NCI-H748 (cell line): ENCODE results near the gene ZNF444.
"Not testable (repeated sequence)": the region's sequence is repeated elsewhere in the genome, so short reads cannot be mapped to it uniquely, and the experiment has no call there.

Source experiments
- DNase-seq: peaks from one replicate; lab custom pipeline; 2025; ENCODE audit not compliant: unreplicated experiment; lab: John Stamatoyannopoulos, UW

The ZNF444 gene

DNA sequence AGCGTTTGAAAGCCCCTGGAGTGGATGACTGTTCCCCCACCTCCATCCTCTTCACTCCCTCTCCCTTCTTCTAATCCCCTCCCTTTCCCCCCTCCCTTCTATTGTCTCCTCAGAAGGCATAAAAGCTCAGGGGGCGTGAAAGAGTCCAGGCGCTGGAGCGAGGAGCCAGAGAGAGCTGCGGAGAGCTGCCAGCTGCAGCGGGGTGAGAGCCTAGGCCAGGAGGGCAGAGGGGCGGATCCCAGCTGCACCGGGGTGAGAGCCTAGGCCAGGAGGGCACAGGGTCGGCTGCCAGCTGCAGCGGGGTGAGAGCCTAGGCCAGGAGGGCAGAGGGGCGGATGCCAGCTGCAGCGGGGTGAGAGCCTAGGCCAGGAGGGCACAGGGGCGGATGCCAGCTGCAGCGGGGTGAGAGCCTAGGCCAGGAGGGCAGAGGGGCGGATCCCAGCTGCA, 34.8 kb downstream of the ZNF444 start, which contains the start of gene GALP:
Gene GALP (plus strand): TSS at position 148 of the 447 bp plus-strand sequence. CDS start 1,101 bp downstream, outside the sequence.
- DNase-seq: not testable (repeated sequence)

DNA sequence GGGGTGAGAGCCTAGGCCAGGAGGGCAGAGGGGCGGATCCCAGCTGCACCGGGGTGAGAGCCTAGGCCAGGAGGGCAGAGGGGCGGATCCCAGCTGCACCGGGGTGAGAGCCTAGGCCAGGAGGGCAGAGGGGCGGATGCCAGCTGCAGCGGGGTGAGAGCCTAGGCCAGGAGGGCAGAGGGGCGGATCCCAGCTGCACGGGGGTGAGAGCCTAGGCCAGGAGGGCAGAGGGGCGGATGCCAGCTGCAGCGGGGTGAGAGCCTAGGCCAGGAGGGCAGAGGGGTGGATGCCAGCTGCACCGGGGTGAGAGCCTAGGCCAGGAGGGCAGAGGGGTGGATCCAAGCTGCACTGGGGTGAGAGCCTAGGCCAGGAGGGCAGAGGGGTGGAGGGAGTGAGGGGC, 35.2 kb downstream of the ZNF444 start:
- DNase-seq: not testable (repeated sequence)

DNA sequence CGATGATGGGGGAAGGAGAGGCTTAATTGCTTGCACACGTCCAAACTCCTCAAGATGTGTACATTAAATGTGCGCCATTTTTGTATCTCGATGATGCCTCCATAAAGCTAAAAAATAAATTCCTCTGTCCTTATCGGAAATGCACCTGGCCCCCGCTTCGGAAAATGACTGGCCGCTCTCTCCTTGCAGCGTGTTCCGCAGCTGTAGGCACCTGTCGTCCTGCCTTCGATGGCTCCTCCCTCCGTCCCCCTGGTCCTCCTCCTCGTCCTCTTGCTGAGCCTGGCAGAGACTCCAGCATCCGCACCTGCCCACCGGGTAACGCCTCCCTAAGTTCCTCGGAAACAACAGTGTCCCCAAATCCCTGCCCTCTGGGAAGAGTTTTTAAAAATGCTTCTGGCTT, 35.8 kb downstream of the ZNF444 start:
- no peak for DNase-seq

DNA sequence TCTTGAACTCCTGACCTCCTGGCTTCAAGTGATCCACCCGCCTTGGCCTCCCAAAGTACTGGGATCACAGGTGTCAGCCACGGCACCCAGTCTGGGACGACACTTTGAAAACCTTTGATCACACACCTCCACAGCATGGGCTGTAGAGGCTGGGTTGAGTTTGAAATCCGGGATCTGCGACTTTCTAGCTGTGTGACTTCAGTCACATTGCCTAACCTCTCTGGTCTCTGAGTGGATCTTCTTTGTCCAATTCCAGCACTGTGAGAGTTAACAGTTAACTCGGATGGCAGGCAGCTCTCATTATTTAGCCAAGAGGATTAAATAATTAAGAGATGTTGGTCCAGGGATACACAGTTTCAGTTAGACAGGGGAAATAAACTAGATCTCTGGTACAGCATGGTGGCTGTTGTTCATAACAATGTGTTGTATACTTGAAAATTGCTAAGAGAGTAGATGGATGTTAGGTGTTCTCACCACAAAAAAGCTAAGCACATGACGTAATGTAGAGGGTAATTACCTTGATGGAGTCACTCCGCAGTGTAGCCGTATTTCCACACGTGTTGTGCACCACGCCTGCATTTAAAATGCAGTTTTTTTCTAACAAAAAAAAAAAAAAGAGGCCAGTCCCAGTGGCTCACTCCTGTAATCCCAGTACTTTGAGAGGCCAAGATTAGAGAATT, 36.6 kb downstream of the ZNF444 start:
- peak; percentile 26 for DNase-seq

DNA sequence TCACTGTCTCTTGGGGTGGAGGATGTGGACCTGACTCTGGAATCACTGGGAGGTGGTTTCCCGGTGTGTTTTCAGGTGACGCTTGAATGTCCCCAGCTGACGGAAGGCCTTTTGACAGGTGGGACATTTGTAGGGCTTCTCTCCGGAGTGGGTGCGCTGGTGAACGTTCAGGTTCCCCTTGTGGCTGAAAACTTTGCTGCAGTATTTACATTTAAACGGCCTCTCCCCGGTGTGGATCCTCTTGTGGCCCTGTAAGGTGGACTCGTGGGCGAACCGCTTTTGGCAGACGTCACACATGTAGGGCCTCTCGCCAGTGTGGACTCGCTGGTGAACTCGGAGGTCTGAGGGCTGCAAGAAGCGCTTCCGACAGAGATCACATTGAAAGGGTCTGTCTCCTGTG, 48.7 kb downstream of the ZNF444 start:
- DNase-seq: no peak

DNA sequence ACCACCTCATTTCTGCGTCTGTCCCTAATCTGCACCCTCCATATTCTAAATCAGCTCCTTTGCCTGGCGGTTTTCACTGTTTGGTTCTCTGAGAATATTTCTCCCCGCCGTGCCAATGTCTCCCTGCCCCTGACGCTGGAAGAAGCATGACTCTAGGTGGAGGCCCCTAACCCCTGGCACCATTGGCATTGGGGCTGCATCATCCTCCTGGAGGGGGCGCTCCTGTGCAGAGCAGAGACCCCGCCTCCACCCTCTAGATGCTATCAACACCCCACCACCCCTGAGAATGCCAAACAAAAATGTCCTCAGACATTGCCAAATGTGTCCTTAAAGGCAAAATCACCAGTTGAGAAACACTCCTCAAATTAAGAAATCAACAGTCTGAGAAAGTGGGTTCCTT, 50.0 kb downstream of the ZNF444 start:
- DNase-seq: no peak

DNA sequence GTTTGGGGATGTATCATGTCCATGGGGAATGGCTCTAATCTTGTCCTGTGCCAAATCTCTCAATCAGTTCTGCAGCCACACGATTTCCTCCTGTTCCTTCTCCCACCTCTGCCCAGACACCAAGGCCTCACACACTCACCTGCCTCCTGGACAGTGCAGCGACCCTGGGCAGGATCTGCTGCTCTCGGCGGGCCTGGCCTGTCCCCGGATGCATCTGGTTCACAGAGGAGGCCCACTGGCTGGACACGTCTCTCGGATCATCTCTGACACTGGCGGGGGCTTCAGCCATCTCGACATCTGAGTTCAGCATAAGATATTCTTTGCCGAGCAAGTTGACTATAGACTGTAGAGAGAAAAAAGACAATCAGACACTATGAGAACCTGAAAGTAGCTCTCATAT, 50.6 kb downstream of the ZNF444 start:
- DNase-seq: no peak

DNA sequence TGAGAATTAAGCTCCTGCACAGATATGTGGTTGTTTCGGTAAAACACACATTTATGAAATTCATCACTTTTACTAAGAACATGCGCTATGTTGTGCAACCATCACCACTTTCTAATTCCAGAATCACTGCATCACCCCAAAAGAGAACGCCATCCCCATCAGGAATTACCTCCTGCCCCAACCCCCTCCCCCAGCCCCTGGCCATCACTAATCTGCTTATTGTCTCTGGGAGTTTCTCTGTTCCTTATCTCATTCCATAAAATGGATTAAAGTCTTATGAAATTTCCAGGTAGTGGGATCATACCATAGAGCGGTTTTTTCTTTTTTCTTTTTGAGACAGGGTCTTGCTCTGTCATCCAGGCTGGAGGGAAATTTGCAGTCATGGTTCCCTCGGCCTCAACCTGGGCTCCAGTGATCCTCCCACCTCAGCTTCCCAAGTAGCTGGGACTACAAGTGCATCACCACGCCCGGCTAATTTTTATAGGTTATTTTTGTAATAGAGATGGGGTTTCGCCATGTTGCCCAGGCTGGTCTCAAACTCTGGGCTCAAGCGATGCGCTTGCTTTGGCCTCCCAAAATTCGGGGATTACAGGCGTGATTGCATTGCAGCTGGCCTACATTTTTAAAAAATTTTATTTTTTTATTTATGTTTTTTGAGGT, 53.0 kb downstream of the ZNF444 start:
- no peak for DNase-seq

DNA sequence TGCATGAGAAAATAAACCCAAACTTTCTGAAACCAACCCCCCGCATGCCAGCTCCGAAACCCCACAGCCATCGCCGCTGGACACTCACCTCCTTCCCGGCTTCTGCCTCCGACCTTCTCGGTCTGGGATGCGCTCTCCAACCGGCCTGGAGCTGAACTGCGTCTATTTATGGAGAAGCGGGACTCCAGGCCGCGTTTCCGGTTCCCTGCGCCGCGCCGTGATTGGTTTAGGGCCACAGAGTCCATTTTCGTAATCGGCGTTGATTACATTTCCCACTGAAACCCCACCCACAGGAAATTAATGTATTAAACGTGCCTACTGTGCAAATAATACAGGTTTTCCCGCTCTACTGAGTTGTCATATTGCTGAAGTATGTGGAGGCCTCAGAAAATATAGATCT, 56.6 kb downstream of the ZNF444 start, which contains the start of gene ZSCAN5B:
Gene ZSCAN5B (minus strand): TSS at position 138 of the 400 bp plus-strand sequence. CDS start 4,731 bp downstream, outside the sequence.
- DNase-seq: not testable (repeated sequence)

DNA sequence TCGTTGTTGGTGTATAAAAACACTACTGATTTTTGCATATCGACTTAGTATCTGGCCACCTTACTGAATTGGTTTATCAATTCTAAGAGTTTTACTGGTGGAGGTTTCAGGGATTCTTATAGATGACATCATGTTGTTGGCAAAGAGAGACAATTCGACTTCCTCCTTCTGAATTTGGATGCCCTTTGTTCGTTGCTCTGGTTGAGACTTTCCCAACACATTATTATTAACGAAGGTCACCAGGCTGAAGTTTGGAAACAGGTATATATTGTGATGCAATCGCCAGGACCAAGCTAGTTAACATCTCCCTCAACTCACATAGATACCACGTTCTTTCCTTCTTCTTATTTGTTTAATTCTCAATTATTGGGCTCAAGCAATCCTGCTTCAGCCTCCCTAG, 58.6 kb downstream of the ZNF444 start:
- DNase-seq: no peak

DNA sequence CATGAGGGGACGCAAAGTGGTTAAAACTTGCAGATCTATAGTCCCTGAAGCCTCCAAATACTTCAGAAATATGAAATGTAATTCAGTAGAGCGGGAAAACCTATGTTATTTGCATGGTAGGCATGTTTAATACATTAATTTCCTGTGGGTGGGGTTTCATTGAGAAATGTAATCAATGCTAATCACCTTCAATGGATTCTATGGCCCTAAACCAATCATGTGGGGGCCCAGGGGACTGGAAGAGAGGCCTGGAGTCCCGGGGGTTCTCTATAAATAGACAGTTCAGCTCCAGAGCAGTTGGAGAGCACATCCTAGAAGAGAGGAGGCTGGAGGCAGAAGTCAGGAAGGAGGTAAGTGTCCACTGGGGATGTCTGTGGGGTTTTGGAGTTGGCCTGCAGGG, 60.9 kb downstream of the ZNF444 start, which contains the start of gene ZSCAN5C:
Gene ZSCAN5C (plus strand): TSS at position 301 of the 400 bp plus-strand sequence. CDS start 3,641 bp downstream, outside the sequence.
- no peak for DNase-seq

DNA sequence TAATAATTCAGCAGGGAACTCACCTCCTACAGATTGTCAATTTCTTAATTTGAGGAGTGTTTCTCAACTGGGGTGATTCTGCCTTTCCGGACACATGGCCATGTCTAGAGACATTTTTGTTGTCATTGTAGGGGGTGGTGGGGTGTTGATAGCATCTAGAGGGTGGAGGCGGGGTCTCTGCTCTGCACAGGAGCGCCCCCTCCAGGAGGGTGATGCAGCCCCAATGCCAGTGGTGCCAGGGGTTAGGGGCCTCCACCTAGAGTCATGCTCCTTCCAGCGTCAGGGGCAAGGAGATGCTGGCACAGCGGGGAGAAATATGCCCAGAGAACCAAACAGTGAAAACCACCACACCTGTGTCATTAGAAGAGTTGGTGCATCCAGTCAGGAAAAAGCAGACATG, 66.5 kb downstream of the ZNF444 start:
- DNase-seq: not testable (repeated sequence)

DNA sequence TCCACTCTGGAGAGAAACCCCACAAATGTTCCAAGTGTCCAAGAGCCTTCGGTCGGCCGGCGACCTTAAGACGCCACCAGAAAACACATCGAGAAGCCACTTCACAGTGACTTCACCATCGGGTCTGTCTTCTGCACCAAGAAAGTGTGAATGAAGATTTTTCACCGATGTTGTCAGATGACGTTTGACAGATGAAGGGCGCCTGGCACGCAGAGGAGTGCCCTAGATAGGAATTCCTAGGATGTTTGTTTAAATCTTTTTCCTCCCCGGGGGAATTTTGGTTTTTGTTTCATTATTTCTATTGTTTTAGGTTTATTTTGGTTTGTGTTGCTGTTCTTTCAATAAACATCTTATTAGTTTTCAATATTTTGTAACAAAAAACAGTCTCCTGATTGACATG, 68.0 kb downstream of the ZNF444 start:
- DNase-seq: no peak

DNA sequence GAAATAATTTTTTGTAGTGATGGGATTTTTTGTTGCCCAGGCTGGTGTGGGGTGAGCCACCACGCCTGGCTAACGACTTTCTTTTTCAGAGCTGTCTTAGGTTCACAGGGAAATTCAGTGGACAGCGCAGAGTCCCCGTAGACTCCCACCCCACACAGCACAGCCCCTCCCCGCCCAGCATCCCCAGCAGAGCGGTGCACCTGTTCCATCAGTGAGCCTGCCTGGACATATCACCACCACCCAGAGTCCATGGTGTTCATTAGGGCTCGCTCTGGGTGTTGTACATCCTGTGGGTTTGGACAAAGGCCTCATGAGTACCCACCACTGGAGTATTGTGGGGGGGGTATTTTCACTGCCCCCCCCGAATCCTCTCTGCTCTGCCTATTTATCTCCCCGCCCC, 68.9 kb downstream of the ZNF444 start:
- DNase-seq: not testable (repeated sequence)
